ENCODE data around the gene MVD. TPM values are rescaled to one million over a fixed set of nuclear protein-coding genes. Genes with fewer than 3 reads are reported as not detected.

Gene MVD
- total and polyA plus RNA-seq, 2 of the 13 experiments (the other 11 are each of a cell fraction or from before 2014, with no cell fraction given), result 28.1 to 187 TPM

DNA sequence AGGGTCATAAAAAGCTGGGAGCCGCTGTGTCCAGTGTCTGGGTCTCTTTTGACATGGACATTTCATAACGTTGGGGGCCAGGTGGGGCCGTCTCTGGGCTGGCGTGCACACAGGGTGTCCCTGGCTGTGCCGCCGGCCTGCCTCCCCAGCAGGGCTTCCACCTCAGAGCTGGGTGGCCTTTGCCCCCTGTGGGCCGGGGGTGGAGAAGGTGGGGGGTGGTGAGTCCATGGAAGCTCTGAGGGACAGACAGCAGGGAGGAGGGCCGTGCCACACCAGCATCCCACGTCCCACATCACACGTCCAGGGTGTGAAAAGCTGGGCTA, 24.3 kb upstream of the MVD start:
- no peak for FAIRE-seq
- Histone ChIP-seq H3K79me2 (ENCODE audit: insufficient read depth, low read length) (no peaks in the 10 kb centered on the region), H3K4me2 (ENCODE audit: low read depth, low read length) (peak overlapping the region; percentile 91), H3K36me3 (replicated peaks in 1 of 2; ENCODE audit: control insufficient read depth in 1 of 2, insufficient read depth in 2 of 2, low read length in 2 of 2) (no peaks in the 10 kb centered on the region), H3K4me3 (replicated peaks in 1 of 3; ENCODE audit: insufficient read depth in 1 of 3, low read depth in 2 of 3, low read length in 3 of 3) (peak overlapping the region in 1 of 3 experiments; percentile 76; a peak in 1 of 6 replicates), H3K9ac (ENCODE audit: insufficient read depth, low read depth, low read length) (no peak overlapping the region), H2AFZ (ENCODE audit: low read length) (no peak overlapping the region), H3K4me1 (ENCODE audit: insufficient read depth, low read length) (peaks cover 43% of the 10 kb centered on the region), H3K27ac (ENCODE audit: extremely low read length, insufficient read depth, low read length) (no peak overlapping the region), H4K20me1 (ENCODE audit: insufficient read depth, low read length) (peaks cover 3% of the 10 kb centered on the region; the same call in 1 of the 2 replicates), H3K9me3 (ENCODE audit: low read length) (no peaks in the 10 kb centered on the region), H3K27me3 (ENCODE audit: control insufficient read depth in 1 of 2, insufficient read depth in 2 of 2, low read length in 2 of 2) (peaks cover 26 to 81% of the 10 kb centered on the region in 2 experiments)
- CTCF ChIA-PET (ENCODE audit: low intra/inter-chr PET ratio, low total read pairs), result no interaction called here
- no peak for DNase-seq (ENCODE audit: low spot score)
- BruUV-seq (replicated peaks), result no TSS peak
- POLR2A ChIA-PET, result interaction anchor here (1.0 to 2.6 kb wide), 6 partner anchors 13 to 27 kb away, joined by 3 to 11 read pairs (median 3); partner anchors contain the start of gene MVD
- WGBS (ENCODE audit: low lambda C conversion rate), result 0% methylated on average over 6 of the region's 10 CpGs
- ATAC-seq, result peak; percentile 27
- in situ Hi-C loops (cut with HindIII; ENCODE audit: extremely low pct_ligation_motif_present, low pct_unique_long_range_greater_than_20kb) (no loop called here), intact Hi-C loops (cut with micrococcal nuclease; ENCODE audit: unreplicated experiment) (no loop called here)
- TF ChIP-seq SAP130 (CRISPR knock-in tag; IDR thresholded peaks at IDR 0.05; ENCODE audit: low read depth) (peak; percentile 55), ETV6 (CRISPR knock-in tag; conservative IDR thresholded peaks at IDR 0.05) (no peak), PTBP1 (IDR thresholded peaks at IDR 0.05; ENCODE audit: low read depth, low read length, poor library complexity, severe bottlenecking) (no peak), MTA1 (CRISPR knock-in tag; IDR thresholded peaks at IDR 0.05; ENCODE audit: borderline replicate concordance) (no peak), ZMYM4 (CRISPR knock-in tag; IDR thresholded peaks at IDR 0.05) (peak; percentile 8; the same call in 1 of the 2 replicates), SPEN (CRISPR knock-in tag; IDR thresholded peaks at IDR 0.05; ENCODE audit: low read depth) (peak; percentile 36; the same call in 1 of the 2 replicates), ZNF337 (CRISPR knock-in tag; IDR thresholded peaks at IDR 0.05; ENCODE audit: borderline replicate concordance, low read depth) (no peak), ZNF510 (CRISPR knock-in tag; IDR thresholded peaks at IDR 0.05; ENCODE audit: low read depth) (no peak), ZBTB42 (CRISPR knock-in tag; IDR thresholded peaks at IDR 0.05) (no peak), ZSCAN29 (CRISPR knock-in tag; conservative IDR thresholded peaks at IDR 0.05) (no peak), SATB2 (CRISPR knock-in tag; IDR thresholded peaks at IDR 0.05) (no peak), MTA3 (CRISPR knock-in tag; IDR thresholded peaks at IDR 0.05) (no peak), ZNF616 (CRISPR knock-in tag; IDR thresholded peaks at IDR 0.05; ENCODE audit: low read depth) (0 out of 2 replicates have a peak, but pooled peaks have one; percentile 74), TBX2 (CRISPR knock-in tag; IDR thresholded peaks at IDR 0.05; ENCODE audit: borderline replicate concordance) (0 out of 2 replicates have a peak, but pooled peaks have one; percentile 2), ZFP1 (CRISPR knock-in tag; IDR thresholded peaks at IDR 0.05) (no peak), HDAC1 (CRISPR knock-in tag; IDR thresholded peaks at IDR 0.05) (0 out of 2 replicates have a peak, but pooled peaks have one; percentile 28)
- TF ChIP-seq, protein P1, sequence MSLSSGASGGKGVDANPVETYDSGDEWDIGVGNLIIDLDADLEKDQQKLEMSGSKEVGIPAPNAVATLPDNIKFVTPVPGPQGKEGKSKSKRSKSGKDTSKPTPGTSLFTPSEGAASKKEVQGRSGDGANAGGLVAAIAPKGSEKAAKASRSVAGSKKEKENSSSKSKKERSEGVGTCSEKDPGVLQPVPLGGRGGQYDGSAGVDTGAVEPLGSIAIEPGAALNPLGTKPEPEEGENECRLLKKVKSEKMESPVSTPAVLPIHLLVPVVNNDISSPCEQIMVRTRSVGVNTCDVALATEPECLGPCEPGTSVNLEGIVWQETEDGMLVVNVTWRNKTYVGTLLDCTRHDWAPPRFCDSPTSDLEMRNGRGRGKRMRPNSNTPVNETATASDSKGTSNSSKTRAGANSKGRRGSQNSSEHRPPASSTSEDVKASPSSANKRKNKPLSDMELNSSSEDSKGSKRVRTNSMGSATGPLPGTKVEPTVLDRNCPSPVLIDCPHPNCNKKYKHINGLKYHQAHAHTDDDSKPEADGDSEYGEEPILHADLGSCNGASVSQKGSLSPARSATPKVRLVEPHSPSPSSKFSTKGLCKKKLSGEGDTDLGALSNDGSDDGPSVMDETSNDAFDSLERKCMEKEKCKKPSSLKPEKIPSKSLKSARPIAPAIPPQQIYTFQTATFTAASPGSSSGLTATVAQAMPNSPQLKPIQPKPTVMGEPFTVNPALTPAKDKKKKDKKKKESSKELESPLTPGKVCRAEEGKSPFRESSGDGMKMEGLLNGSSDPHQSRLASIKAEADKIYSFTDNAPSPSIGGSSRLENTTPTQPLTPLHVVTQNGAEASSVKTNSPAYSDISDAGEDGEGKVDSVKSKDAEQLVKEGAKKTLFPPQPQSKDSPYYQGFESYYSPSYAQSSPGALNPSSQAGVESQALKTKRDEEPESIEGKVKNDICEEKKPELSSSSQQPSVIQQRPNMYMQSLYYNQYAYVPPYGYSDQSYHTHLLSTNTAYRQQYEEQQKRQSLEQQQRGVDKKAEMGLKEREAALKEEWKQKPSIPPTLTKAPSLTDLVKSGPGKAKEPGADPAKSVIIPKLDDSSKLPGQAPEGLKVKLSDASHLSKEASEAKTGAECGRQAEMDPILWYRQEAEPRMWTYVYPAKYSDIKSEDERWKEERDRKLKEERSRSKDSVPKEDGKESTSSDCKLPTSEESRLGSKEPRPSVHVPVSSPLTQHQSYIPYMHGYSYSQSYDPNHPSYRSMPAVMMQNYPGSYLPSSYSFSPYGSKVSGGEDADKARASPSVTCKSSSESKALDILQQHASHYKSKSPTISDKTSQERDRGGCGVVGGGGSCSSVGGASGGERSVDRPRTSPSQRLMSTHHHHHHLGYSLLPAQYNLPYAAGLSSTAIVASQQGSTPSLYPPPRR (CRISPR knock-in tag; IDR thresholded peaks at IDR 0.05; ENCODE audit: borderline replicate concordance), result peak; percentile 54; the same call in 1 of the 2 replicates
- TF ChIP-seq, protein P2, sequence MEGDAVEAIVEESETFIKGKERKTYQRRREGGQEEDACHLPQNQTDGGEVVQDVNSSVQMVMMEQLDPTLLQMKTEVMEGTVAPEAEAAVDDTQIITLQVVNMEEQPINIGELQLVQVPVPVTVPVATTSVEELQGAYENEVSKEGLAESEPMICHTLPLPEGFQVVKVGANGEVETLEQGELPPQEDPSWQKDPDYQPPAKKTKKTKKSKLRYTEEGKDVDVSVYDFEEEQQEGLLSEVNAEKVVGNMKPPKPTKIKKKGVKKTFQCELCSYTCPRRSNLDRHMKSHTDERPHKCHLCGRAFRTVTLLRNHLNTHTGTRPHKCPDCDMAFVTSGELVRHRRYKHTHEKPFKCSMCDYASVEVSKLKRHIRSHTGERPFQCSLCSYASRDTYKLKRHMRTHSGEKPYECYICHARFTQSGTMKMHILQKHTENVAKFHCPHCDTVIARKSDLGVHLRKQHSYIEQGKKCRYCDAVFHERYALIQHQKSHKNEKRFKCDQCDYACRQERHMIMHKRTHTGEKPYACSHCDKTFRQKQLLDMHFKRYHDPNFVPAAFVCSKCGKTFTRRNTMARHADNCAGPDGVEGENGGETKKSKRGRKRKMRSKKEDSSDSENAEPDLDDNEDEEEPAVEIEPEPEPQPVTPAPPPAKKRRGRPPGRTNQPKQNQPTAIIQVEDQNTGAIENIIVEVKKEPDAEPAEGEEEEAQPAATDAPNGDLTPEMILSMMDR (CRISPR knock-in tag; IDR thresholded peaks at IDR 0.05), result peak; percentile 37
- TF ChIP-seq, protein P3, sequence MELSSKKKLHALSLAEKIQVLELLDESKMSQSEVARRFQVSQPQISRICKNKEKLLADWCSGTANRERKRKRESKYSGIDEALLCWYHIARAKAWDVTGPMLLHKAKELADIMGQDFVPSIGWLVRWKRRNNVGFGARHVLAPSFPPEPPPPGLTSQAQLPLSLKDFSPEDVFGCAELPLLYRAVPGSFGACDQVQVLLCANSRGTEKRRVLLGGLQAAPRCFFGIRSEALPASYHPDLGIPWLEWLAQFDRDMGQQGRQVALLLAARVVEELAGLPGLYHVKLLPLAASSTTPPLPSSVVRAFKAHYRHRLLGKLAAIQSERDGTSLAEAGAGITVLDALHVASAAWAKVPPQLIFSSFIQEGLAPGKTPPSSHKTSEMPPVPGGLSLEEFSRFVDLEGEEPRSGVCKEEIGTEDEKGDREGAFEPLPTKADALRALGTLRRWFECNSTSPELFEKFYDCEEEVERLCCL (CRISPR knock-in tag; IDR thresholded peaks at IDR 0.05; ENCODE audit: borderline replicate concordance), result no peak

Measured in HepG2 (cell line).